ENCODE data around the gene AOPEP.

Gene AOPEP

DNA sequence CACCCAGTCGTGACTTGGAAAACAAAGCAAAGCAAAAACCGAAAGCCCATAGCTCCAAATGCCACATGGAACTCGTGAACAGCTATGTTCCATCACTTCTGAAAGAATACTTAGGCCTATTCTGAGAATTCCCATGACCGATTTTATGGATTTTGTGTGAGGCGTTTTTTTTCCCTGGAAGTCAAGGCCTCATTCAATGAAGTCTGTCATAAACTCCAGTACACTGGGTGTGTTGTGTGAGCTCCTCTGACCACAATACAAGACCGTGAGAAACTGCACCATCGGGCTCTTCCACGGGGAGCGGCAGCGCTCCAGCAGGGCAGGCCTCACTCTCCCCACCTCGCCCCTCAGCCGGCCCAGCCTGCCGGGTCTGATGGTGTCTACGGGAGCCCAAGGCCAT lies 381.5 kb downstream of the AOPEP start:
- no peak for DNase-seq (ENCODE audit: low read depth, low spot score)

DNA sequence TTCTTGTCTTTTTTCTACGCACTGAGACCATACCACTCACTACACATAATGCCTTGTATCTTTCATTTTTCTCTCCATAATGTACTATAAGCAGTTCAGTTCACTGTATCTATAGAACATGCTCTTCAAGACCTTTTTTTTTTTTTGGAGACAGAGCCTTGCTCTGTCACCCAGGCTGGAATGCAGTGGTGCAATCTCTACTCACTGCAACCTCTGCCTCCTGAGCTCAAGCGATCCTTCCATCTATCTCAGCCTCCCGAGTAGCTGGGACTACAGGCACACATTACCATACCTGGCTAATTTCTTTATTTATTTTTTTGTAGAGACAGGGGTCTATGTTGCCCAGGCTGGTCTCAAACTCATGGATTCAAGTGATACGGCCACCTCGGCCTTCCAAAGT lies 382.3 kb downstream of the AOPEP start:
- no peak for DNase-seq (ENCODE audit: low read depth, low spot score)

- no peak for DNase-seq (ENCODE audit: low read depth, low spot score)
Measured at GRCh38 chr9:95109456-95109855, 383.0 kb downstream of the AOPEP start.

GRCh38 chr9:95110921-95111525 lies 384.5 kb downstream of the AOPEP start:
- no peak for DNase-seq (ENCODE audit: low read depth, low spot score)

DNA sequence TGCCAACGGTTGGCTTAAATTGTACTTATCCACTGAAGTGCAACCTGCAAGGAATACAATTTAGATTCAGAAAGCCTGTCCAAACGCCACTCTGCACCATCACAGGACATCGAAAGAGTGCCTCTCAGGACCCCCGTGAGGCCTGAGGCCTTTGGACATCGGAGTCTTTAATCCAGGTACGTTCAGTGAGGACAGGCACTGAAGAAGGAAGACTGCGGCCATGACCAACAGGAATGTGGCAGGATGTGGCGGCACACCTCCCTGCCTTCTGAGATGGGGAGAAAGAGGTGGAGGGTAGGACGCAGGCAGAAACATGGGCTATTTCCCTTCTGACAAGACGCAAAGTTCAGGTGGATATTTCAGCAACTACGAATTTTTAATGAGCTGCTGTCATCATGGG lies 385.2 kb downstream of the AOPEP start:
- DNase-seq (ENCODE audit: low read depth, low spot score), result no peak

GRCh38 chr9:95112436-95113280 lies 386.2 kb downstream of the AOPEP start:
- DNase-seq (ENCODE audit: low read depth, low spot score), result no peak

GRCh38 chr9:95115104-95115503 lies 388.6 kb downstream of the AOPEP start:
- no peak for DNase-seq (ENCODE audit: low read depth, low spot score)

GRCh38 chr9:95116002-95116807 lies 389.7 kb downstream of the AOPEP start:
- no peak for DNase-seq (ENCODE audit: low read depth, low spot score)

DNA sequence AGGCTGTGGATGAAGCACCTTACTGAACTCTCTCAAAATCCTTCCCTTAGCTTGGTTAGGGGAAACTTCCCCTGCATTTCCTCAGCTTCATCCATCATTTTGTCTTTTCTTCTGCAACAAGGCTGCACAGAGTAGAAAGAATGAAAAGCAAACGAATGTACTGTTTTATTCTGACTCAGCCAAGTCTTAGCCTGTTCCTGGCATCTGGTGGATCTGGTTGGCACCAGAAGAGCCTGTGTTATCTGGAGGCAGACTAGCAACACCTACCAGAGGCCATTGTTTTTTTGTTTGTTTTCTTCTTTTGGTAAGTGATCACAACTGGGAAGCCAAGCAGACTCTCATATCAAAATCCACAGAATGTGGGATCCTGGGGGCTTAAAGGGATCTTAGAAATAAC lies 390.3 kb downstream of the AOPEP start:
- no peak for DNase-seq (ENCODE audit: low read depth, low spot score)

- DNase-seq (ENCODE audit: low read depth, low spot score), result no peak
Measured at GRCh38 chr9:95118596-95118995, 392.1 kb downstream of the AOPEP start.

GRCh38 chr9:95120781-95121370 lies 394.4 kb downstream of the AOPEP start:
- DNase-seq (ENCODE audit: low read depth, low spot score), result no peak

DNA sequence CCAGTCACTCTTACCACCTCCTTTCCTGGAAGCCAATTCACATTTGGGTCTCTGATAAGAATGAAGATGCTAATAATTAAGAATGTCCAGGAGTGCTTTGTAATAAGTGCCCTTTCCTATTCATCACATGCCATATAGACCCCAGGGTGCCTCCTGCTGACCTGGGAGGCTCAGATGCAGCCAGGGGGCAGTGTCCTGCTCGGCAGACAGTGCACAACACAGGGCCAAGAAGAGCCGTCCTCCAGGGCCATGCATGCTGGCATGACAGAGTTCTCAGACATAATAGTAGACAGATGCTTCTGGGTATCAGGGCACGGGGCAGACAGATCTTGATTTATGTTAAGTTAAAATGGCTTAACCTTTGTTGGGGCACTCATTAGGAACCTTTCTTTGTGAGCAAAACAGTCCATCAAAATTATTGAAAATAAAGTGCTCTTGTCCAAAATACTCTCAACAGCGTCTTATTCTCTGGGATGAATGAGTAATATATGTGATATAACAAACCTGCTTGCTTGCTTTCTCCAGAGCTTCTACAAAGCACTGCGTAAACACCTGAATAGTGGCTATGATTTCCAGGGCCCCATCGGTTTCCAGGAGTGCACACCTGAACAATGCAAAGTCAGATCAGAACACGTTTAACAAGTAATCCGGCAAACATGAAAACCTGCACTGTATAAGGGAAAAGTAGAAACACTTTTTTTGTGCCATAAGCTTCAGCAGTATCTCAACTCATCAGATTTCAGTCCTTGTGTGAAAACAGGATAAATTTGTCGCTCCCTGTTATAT lies 398.3 kb downstream of the AOPEP start:
- no peak for DNase-seq (ENCODE audit: low read depth, low spot score)

DNA sequence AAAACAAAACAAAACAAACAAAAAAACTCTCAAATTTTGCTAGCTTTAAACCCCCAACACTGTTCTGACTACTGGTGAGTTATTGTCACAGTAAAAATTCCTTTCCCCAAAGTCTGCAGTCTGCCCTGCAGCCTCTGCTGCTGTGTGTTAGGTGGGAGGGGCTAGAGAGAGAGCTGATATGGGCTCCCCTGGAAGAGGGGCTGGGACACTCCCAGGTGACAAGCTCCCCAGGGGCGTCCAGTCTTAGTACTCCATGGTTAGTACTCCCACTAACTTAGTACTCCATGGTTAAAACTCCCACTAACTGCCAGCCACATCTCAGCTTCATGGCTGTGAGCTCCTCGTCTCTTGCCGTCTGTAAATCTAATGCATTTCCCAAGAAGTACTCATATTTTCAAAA lies 399.2 kb downstream of the AOPEP start:
- no peak for DNase-seq (ENCODE audit: low read depth, low spot score)

DNA sequence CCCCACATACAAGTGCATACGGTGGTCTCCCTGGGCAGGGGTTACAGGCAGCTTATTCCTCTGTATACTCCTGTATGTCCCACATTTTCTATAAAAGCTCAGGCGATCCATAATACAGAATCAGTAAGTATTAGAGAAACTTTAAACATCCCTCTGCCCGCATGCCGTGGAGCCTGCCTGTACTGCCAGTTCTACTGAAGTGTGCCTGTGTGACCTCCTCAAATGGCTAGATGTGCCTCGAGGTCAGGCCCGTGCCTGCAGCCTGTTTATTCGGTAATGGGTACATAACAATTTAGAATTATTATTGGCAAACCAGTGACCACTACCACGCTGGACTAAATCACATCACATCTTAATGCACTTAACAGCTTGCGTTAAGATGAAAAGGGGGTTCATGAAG lies 400.2 kb downstream of the AOPEP start:
- DNase-seq (ENCODE audit: low read depth, low spot score), result no peak

DNA sequence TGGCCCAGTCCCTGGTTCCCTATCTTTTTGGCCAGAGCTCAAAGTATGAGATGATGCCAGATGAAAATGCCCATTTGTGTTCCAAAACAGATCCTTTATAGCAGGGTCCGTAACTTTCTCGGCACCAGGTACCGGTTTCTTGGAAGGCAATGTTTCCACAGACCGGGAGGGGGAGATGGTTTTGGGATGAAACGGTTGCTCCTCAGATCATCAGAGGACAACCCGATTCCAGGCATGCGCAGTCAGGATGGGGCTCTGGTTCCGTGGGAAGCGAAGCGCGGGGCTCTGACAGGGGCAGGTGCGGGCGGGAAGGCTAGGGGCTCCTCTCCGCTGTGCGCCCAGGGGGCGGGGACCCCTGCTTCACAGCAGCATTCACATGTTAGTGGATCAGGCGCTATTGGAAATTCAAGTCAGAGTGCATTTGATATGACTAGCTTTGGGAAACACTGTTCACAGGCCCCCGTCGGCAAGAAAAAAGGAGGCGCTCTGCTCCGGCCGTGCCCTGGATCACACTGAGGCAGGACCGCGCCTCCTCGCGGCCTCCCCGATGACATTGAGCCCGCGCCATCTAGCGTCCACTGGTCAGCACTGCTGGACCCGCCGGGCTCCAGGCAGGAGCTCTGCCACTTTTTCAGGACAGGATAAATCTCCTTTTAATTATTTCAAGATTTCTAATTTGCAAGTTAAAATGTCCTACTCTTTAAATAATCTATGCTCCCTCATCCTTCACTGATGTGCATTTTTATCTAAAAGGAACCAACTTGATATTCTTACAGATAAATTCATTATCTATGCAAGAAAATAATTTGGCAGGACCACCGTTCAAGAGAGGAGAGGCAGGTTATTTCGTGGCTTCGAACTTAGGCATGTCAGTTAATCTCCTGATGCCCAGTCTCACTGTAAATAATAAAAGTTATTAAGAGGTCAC lies 401.0 kb downstream of the AOPEP start:
- peak; percentile 88 for DNase-seq (ENCODE audit: low read depth, low spot score)

GRCh38 chr9:95128177-95128524 lies 401.7 kb downstream of the AOPEP start:
- no peak for DNase-seq (ENCODE audit: low read depth, low spot score)

DNA sequence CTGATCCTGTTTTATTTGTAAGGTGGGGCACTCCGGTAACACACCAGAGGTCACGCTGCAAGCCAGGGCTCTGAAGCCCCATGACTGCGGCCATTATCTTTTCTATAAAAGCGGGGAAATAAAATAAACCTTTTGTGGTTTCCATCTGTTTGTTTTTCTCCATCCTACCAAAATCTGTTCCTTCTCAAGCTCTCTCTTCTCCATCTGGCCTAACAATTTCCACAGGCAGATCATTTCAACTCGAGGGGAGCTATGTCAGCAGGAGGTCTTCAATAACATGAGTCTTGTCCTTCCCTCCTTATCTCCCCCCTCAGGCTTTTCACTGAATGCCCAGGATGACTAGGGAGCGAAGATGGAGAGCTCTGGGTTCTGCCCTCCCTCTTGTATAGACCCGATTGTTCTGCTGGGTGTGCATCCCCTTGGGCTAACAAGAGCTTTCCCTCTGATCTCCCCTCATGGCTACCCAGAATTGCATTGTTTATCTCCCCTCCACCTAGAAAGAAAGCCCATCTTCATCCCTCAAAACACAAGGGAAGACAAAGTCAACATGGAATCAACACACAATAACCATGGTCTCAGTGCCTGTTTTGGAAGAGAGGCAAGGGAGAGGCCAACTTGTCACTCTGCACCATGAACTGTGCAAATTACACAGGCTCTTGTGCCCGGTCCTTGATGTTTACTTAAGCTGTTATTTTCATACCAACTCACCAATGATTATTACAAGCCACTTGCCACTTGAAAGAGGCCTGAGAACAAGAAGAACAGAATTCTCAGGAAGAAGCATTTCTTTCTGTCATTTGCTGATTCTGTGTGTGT lies 403.2 kb downstream of the AOPEP start:
- DNase-seq (ENCODE audit: low read depth, low spot score), result peak; percentile 54

DNA sequence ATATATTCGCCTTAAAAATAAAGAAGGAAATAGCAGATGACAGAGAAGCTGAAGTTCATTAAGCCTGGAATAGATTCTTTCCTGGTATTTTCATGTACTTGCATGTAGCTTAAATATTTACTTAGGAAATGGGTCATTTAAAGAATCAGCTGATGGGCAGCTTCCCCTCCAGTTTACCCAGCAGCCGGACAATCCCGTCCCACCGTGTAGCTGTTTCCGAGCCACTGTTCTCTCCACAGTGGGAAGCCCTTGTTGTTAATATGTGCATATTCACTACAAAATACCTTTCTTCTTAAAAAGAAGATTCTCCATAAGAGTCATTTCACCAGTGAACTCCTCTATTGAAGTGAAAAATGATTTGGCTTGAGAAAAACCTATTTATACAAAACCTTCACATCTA lies 404.0 kb downstream of the AOPEP start:
- DNase-seq (ENCODE audit: low read depth, low spot score), result no peak
